GM21529 (cell line): ENCODE results near the gene YPEL1.
"Not testable (repeated sequence)": the region's sequence is repeated elsewhere in the genome, so short reads cannot be mapped to it uniquely, and the experiment has no call there.

ENCODE experiments used
- ATAC-seq: cut with Tn5 transposase; IDR thresholded peaks from one replicate; pipeline ENCODE4 v1.9.1; 2021; ENCODE audit not compliant: unreplicated experiment

The YPEL1 gene

DNA sequence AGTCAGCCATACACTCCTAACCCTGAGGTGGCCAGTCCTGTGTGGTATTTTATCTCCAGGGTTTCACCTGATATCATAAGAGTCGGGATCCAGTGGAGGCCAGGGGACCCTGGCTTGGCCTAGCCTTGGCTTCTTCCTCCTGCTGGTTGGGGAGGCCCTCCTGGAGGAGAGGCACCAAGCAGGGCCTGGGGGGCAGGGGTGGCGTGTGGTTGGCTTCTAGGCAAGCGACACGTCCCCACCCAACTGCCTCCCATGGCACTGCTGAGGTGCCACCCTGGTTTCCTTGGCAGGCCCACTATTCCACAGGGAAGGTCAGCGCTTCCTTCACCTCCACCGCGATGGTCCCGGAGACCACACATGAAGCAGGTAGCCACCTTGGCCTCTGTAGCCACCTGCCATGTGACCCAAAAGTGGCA is 49.4 kb downstream of the YPEL1 start:
- ATAC-seq = no peak

DNA sequence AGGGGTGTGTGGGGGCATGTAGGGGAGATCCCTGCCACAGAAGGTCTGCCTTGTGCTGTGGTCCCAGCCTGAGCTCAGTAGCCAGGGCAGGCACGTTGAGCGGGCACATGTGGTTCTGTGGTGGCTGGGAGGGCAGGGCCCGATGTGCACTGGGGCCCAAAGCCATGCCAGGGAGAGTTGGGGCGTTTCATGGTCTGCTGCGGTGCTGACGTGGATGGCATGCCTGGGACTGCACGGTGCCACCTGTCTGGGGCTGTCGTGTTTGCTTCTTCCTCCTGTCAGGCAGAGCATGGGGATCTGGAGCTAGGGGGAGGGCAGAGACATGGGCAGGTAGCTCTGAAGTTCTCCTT is 50.5 kb downstream of the YPEL1 start:
- ATAC-seq = no peak

- ATAC-seq = no peak
Measured at GRCh38 chr22:21684492-21685163, 51.0 kb downstream of the YPEL1 start.

DNA sequence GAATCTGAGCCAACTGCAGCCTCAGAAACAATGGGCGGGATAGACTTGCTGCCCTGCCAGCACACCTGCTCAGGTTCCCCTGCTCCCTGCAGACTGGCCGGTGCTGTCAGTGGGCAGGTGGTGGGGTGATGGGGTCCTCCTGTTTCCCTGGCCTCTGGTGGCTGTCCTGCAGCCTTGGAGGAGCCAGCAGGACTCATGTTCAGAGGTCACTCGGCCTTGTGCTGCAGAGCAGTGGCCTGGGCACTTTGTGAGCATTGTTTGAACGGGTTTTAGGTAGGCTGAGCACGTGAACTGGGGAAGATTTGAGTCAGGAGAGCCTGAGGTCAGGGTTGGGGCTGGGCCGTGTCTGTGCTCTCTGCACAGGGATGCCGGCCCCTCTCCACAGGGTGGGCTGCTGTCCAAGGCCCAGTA is 52.2 kb downstream of the YPEL1 start:
- ATAC-seq = no peak

DNA sequence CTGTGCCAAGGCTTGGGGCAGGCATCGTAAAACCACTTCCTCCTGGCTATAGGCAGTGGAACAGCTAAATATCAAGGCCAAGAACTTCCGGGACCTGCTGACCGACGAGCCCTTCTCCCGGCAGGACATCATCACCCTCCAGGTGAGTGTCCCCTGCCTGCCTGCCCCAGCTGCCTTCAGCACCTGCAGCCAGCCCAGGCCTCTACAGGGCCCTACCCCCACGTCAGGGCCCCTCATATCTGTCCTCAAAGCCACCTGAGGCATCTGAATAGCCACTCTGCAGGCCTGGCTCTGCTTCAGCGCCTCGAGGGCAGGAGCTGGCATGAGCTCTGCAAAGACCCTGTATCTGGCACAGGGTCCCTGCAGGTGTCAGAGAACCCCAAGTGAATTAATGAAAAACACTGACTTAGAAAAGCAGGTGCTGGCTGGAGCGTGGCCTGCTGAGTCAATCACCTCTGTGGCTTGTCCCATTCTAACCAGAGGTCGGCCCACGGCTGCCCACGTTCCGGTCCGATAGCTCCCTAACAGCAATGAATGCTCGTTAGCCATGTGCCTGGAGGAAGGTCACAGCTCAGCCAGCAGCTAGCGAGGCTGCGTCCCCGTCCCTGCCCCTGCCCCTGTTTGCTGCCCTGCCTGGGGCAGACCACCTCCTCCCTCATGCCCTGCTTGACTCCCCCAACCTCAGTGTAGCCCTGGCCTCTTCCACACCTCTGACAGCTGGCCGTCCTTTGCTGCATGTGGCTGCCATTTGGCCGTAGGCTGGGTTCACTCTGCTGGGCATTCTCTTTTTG is 53.0 kb downstream of the YPEL1 start:
- ATAC-seq = no peak

GRCh38 chr22:21681566-21682370 is 53.8 kb downstream of the YPEL1 start:
- no peak for ATAC-seq

DNA sequence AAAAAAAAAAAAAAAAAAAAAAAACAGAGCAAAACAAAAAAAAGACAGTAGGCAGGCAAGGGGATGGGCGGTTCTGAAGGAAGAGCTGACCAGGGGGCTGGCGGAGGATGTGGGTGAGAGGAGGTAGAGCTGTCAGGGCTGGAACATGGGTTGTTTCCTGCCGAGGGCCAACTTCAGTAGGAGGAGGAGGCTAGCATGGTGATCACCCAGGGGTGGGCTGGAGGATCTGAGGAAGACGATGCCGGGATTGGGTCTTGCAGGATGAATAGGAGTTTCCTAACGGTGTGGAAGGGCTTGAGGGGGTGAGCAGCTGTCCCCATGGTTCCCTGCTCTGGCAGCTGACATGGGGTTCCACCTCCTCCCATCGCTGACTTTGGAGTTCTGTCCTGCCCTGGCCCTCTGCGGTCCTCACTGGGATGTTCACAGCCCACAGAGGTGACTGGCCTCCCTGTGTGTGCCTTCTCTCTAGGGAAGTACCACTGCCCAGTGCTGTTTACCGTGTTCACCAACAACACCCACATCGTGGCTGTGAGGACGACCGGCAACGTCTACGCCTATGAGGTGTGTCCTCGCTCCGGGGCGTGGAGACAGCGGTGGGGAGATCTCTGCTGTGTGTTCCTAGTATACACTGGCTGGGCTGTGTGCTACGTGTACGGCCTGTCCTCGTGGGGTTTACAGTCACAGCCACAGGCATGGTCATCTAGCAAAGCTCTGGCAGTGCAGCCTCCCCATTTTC is 54.6 kb downstream of the YPEL1 start:
- no peak for ATAC-seq

DNA sequence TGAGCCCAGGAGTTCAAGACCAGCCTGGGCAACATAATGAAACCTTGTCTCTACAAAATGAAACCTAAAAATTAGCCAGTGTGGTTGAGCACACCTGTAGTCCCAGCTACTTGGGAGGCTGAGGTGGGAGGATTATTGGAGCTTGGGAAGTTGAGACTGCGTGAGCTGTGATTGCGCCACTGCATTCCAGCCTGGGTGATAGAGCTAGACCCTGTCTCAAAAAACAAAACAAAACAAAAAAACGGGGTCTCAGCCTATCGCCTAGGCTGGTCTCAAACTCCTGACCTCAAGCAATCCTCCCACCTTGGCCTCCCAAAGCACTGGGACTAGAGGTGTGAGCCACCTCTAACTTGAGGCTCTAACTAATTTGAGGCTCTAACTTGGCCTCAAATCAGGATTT is 56.2 kb downstream of the YPEL1 start:
- ATAC-seq = no peak

DNA sequence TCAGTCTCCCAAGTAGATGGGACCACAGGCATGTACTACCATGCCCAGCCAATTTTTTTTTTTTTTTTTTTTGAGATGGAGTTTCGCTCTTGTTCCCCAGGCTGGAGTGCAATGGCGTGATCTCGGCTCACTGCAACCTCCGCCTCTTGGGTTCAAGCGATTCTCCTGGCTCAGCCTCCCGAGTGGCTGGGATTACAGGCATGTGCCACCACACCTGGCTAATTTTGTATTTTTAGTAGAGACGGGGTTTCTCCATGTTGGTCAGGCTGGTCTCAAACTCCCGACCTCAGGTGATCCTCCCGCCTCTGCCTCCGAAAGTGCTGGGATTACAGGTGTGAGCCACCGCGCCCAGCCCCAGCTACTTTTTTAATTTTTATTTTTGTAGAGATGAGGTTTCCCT is 56.8 kb downstream of the YPEL1 start:
- ATAC-seq = not testable (repeated sequence)

GRCh38 chr22:21677606-21678443 is 57.8 kb downstream of the YPEL1 start:
- no peak for ATAC-seq

DNA sequence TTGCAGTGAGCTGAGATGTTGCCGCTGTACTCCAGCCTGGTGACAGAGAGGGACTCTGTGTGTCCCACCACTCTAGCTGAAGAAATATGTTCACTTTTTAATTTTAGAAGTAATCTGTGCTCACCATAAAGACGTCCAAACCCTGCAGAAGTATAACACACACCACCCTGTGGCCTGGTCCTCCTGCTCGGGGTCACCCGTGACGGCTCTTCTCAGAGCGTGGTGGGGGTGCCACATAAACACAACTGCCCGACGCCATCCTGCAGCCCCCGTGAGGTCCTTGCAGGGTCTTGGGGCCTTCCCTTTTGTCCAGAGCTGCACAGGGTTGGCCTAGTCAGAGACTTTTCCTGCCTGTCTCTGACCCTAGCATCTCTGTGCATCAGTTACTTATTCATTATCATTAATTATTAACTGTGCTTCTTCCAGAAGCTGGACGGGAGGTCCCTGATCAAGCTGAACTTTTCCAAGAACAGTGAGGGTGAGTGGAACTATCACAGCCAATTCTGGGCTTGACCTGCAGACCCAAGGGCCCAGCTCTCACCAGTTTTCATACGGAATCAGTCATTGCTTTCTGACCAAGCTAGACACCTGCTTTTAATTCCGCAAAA is 60.9 kb downstream of the YPEL1 start:
- ATAC-seq = no peak

GRCh38 chr22:21673534-21674321 is 61.9 kb downstream of the YPEL1 start:
- no peak for ATAC-seq

- no peak for ATAC-seq
Measured at GRCh38 chr22:21672107-21672629, 63.4 kb downstream of the YPEL1 start.

DNA sequence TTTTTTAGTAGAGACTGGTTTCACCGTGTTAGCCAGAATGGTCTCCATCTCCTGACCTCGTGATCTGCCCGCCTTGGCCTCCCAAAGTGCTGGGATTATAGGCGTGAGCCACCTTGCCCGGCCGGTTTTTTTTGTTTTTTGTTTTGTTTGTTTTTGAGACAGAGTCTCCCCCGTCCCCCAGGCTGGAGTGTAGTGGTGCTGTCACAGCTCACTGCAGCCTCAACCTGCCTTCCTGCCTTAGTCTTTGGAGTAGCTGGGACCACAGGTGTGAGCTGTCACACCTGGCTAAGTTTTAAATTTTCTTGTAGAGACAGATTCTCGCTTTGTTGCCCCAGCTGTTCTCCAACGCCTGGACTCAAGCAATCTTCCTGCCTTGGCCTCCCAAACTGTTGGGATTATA is 66.6 kb downstream of the YPEL1 start:
- ATAC-seq = no peak

DNA sequence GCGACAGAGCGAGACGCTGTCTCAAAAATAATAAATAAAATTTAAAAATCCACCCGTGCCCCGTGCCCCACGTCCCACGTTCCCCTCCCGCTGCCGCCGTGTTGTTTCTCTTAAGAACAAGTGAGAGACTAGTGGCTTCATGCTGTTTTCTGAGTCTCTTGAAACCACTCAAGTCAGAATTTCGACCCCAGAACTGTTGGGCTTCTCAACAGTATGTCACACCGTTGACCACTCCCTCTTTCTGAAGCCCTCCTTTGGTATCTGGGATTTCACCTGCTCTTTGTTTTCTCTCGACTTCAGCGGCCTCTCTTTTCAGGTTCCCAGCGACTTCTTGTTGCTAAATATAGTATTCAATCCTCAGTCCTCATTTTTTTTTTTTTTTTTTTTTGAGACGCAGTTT is 68.8 kb downstream of the YPEL1 start:
- ATAC-seq = no peak

GRCh38 chr22:21665047-21665851 is 70.3 kb downstream of the YPEL1 start:
- no peak for ATAC-seq

GRCh38 chr22:21663738-21664137 is 71.9 kb downstream of the YPEL1 start:
- ATAC-seq = no peak

- ATAC-seq = no peak
Measured at GRCh38 chr22:21661991-21662390, 73.6 kb downstream of the YPEL1 start.
